GM12875 (cell line): Measurements from ENCODE around the gene DDX31.

ENCODE experiments used
- H3K4me3 ChIP-seq: one replicate; pipeline ENCODE4 v1.5.1; 2011; ENCODE audit warnings: low read depth, low read length, control low read depth
- CTCF ChIP-seq: IDR thresholded peaks from 2 replicates; pipeline ENCODE4 v1.5.1; 2011; ENCODE audit warnings: low read depth, mild to moderate bottlenecking, control low read depth, inconsistent platforms, low read length, moderate library complexity, borderline replicate concordance; ENCODE audit not compliant: insufficient read depth

The DDX31 gene

GRCh38 chr9:132588501-132589147 is 81.2 kb downstream of the DDX31 start:
- TF ChIP-seq CTCF = no peak
- no peak overlapping the region for H3K4me3 ChIP-seq

GRCh38 chr9:132588098-132588497 is 81.7 kb downstream of the DDX31 start:
- TF ChIP-seq CTCF = no peak
- H3K4me3 ChIP-seq = no peak overlapping the region

- no peak for TF ChIP-seq CTCF
- no peak overlapping the region for H3K4me3 ChIP-seq
Measured at GRCh38 chr9:132587592-132587955, 82.2 kb downstream of the DDX31 start.

- TF ChIP-seq CTCF = no peak
- H3K4me3 ChIP-seq = no peak overlapping the region
Measured at GRCh38 chr9:132586830-132587591, 82.8 kb downstream of the DDX31 start.

GRCh38 chr9:132585954-132586829 is 83.6 kb downstream of the DDX31 start:
- no peak for TF ChIP-seq CTCF
- H3K4me3 ChIP-seq = no peak overlapping the region

GRCh38 chr9:132584601-132585560 is 84.9 kb downstream of the DDX31 start:
- H3K4me3 ChIP-seq = no peak overlapping the region

More at GRCh38 chr9:132584601-132585560, 84.9 kb downstream of the DDX31 start:
- no peak for TF ChIP-seq CTCF
